OCI-LY7 (cell line): ENCODE measurements around the gene GLIS1. TPM values are rescaled to one million over a fixed set of nuclear protein-coding genes. Genes with fewer than 3 reads are reported as not detected.

Experiments used
- BruUV-seq: library from RNA; stranded (reverse); fragments of 400-500 nt; replicated peaks from 2 replicates; lab custom pipeline; 2021; lab: Mats Ljungman, UMichigan
- CTCF ChIA-PET: fragments of 300-600 bp; sonication (Branson Sonifier 250); formaldehyde crosslinking; loops from one replicate; lab custom pipeline; 2022; ENCODE audit warnings: antibody characterized with exemption; ENCODE audit not compliant: unreplicated experiment; lab: Charles Lee
- POLR2A ChIA-PET: fragments of 300-600 bp; sonication (Branson Sonifier 250); formaldehyde crosslinking; loops from one replicate; lab custom pipeline; 2022; ENCODE audit warnings: antibody characterized with exemption; lab: Charles Lee
- DNase-seq: peaks from one replicate; pipeline ENCODE4 v3.0.0-alpha.2; 2015; ENCODE audit warnings: low spot score
- H2AFZ ChIP-seq: fragments of 200-600 bp; sonication (generic), shearing (Covaris generic); 2 replicates; pipeline ENCODE4 v1.6.1; 2014; ENCODE audit warnings: mild to moderate bottlenecking, antibody characterized with exemption, low read length, moderate library complexity
- H3K27ac ChIP-seq: fragments of 200-600 bp; sonication (generic); 2 replicates; pipeline ENCODE4 v1.5.1; 2014; ENCODE audit warnings: mixed run types, low read depth, mild to moderate bottlenecking, moderate library complexity, low read length, inconsistent platforms; ENCODE audit not compliant: poor library complexity, severe bottlenecking
- H3K36me3 ChIP-seq: fragments of 200-600 bp; sonication (generic); 2 replicates; pipeline ENCODE4 v1.6.1; 2014; ENCODE audit warnings: mild to moderate bottlenecking, antibody characterized with exemption, low read length, moderate library complexity, mixed read lengths; ENCODE audit not compliant: insufficient read depth
- H3K4me1 ChIP-seq: fragments of 200-600 bp; sonication (generic); 2 replicates; pipeline ENCODE4 v1.5.1; 2014; ENCODE audit warnings: mild to moderate bottlenecking, low read length; ENCODE audit not compliant: insufficient read depth, poor library complexity, severe bottlenecking
- H3K4me2 ChIP-seq: fragments of 200-600 bp; sonication (generic); 2 replicates; pipeline ENCODE4 v1.6.1; 2014; ENCODE audit warnings: mild to moderate bottlenecking, low read length
- H3K4me3 ChIP-seq: fragments of 200-600 bp; sonication (generic); 2 replicates; pipeline ENCODE4 v1.5.1; 2014; ENCODE audit warnings: mild to moderate bottlenecking, low read depth, low read length; ENCODE audit not compliant: poor library complexity, severe bottlenecking
- H3K79me2 ChIP-seq: fragments of 200-600 bp; sonication (generic); 2 replicates; pipeline ENCODE4 v1.6.1; 2016; ENCODE audit warnings: low read depth, mild to moderate bottlenecking, low read length, moderate library complexity, mixed read lengths; ENCODE audit not compliant: insufficient read depth
- H3K9me2 ChIP-seq: fragments of 200-600 bp; sonication (generic); 2 replicates; pipeline ENCODE4 v1.6.1; 2016; ENCODE audit warnings: mild to moderate bottlenecking, low read length, mixed read lengths; ENCODE audit not compliant: insufficient read depth
- H3K9me3 ChIP-seq: fragments of 200-600 bp; sonication (generic); 2 replicates; pipeline ENCODE4 v1.6.1; 2014; ENCODE audit warnings: mild to moderate bottlenecking, mixed run types, low read length, mixed read lengths
- H4K20me1 ChIP-seq: fragments of 200-600 bp; sonication (generic); 2 replicates; pipeline ENCODE4 v1.6.1; 2014; ENCODE audit warnings: mild to moderate bottlenecking, antibody characterized with exemption, low read length, moderate library complexity, mixed read lengths; ENCODE audit not compliant: insufficient read depth
- CTCF ChIP-seq: fragments of 200-600 bp; sonication (generic); conservative IDR thresholded peaks from 2 replicates; pipeline ENCODE4 v1.5.1; 2014; ENCODE audit warnings: mild to moderate bottlenecking, antibody characterized with exemption, low read length, moderate library complexity, mixed read lengths
- EZH2phosphoT487 ChIP-seq: fragments of 200-600 bp; sonication (generic); IDR thresholded peaks from 2 replicates; pipeline ENCODE4 v1.6.1; 2018; ENCODE audit warnings: low read depth, borderline replicate concordance, mild to moderate bottlenecking, mixed run types, antibody characterized with exemption, low read length, moderate library complexity, mixed read lengths
- intact Hi-C: fragments of 100-400 bp; cut with micrococcal nuclease; formaldehyde crosslinking; loops from one replicate; pipeline ENCODE4 v1.10.0; 2022; ENCODE audit not compliant: unreplicated experiment
- total RNA-seq, 2 experiments: library from RNA; depleted of rRNA in 1 of 2; stranded (reverse); fragments of >200 nt in 1 of 2; shearing (Covaris generic) in 1 of 2; gene quantifications; 2 replicates each; pipeline ENCODE4 v1.2.3, GENCODE V29; 2014 to 2022

GLIS1 gene
- total RNA-seq, 2 experiments from 2014 or later, result not detected

- H2AFZ ChIP-seq, result no peak overlapping the region
- TF ChIP-seq CTCF, result no peak
- TF ChIP-seq EZH2phosphoT487, result no peak
Measured at GRCh38 chr1:53575141-53575954, 163.6 kb downstream of the GLIS1 start.

GRCh38 chr1:53574621-53575020 is 164.3 kb downstream of the GLIS1 start:
- Histone ChIP-seq H3K9me2 (no peaks in the 10 kb centered on the region), H3K4me2 (no peak overlapping the region), H3K4me3 (no peak overlapping the region), H3K79me2 (no peaks in the 10 kb centered on the region), H3K4me1 (no peaks in the 10 kb centered on the region), H3K27ac (no peak overlapping the region), H3K9me3 (no peaks in the 10 kb centered on the region), H3K36me3 (no peaks in the 10 kb centered on the region), H2AFZ (no peak overlapping the region), H4K20me1 (no peaks in the 10 kb centered on the region)
- intact Hi-C loops, result no loop called here
- CTCF ChIA-PET, result no interaction called here
- no peak for DNase-seq
- no TSS peak for BruUV-seq
- POLR2A ChIA-PET, result interaction anchor here (0.5 kb wide), 1 partner anchor 77 kb away, joined by 6 read pairs; no protein-coding TSS in a partner anchor
- TF ChIP-seq CTCF (no peak), EZH2phosphoT487 (no peak)

More at GRCh38 chr1:53575141-53575954, 163.6 kb downstream of the GLIS1 start:
- Histone ChIP-seq H4K20me1 (no peaks in the 10 kb centered on the region), H3K9me3 (no peaks in the 10 kb centered on the region), H3K27ac (no peak overlapping the region), H3K4me2 (no peak overlapping the region), H3K36me3 (no peaks in the 10 kb centered on the region), H3K4me1 (no peaks in the 10 kb centered on the region), H3K79me2 (no peaks in the 10 kb centered on the region), H3K9me2 (no peaks in the 10 kb centered on the region), H3K4me3 (no peak overlapping the region)
- intact Hi-C loops, result no loop called here
- ChIA-PET POLR2A (interaction anchor here (0.5 kb wide), 1 partner anchor 76 kb away, joined by 6 read pairs; no protein-coding TSS in a partner anchor), CTCF (no interaction called here)
- BruUV-seq, result no TSS peak
- DNase-seq, result no peak

GRCh38 chr1:53573931-53574330 is 165.0 kb downstream of the GLIS1 start:
- Histone ChIP-seq H4K20me1 (no peaks in the 10 kb centered on the region), H3K4me2 (no peak overlapping the region), H3K9me2 (no peaks in the 10 kb centered on the region), H3K27ac (no peak overlapping the region), H3K4me3 (no peak overlapping the region), H3K36me3 (no peaks in the 10 kb centered on the region), H3K79me2 (no peaks in the 10 kb centered on the region), H2AFZ (no peak overlapping the region), H3K9me3 (no peaks in the 10 kb centered on the region), H3K4me1 (no peaks in the 10 kb centered on the region)
- TF ChIP-seq CTCF (no peak), EZH2phosphoT487 (no peak)
- intact Hi-C loops, result no loop called here
- DNase-seq, result no peak
- no TSS peak for BruUV-seq
- CTCF ChIA-PET, result no interaction called here
- POLR2A ChIA-PET, result no interaction called here
